HL-60 (cell line): ENCODE data around the gene TMEM121.

Source experiments
- CTCF ChIP-seq: IDR thresholded peaks from one replicate; pipeline ENCODE4 v1.5.1; 2011; ENCODE audit warnings: low read length, control low read depth, inconsistent platforms; ENCODE audit not compliant: insufficient read depth
- GABPA ChIP-seq: IDR thresholded peaks from 2 replicates; pipeline ENCODE4 v1.6.1; 2012; ENCODE audit warnings: low read depth
- POLR2AphosphoS5 ChIP-seq: IDR thresholded peaks from 2 replicates; pipeline ENCODE4 v1.6.1; 2012; ENCODE audit warnings: low read depth
- REST ChIP-seq: IDR thresholded peaks from 2 replicates; pipeline ENCODE4 v1.6.1; 2012; ENCODE audit warnings: low read depth; ENCODE audit not compliant: insufficient replicate concordance

DNA sequence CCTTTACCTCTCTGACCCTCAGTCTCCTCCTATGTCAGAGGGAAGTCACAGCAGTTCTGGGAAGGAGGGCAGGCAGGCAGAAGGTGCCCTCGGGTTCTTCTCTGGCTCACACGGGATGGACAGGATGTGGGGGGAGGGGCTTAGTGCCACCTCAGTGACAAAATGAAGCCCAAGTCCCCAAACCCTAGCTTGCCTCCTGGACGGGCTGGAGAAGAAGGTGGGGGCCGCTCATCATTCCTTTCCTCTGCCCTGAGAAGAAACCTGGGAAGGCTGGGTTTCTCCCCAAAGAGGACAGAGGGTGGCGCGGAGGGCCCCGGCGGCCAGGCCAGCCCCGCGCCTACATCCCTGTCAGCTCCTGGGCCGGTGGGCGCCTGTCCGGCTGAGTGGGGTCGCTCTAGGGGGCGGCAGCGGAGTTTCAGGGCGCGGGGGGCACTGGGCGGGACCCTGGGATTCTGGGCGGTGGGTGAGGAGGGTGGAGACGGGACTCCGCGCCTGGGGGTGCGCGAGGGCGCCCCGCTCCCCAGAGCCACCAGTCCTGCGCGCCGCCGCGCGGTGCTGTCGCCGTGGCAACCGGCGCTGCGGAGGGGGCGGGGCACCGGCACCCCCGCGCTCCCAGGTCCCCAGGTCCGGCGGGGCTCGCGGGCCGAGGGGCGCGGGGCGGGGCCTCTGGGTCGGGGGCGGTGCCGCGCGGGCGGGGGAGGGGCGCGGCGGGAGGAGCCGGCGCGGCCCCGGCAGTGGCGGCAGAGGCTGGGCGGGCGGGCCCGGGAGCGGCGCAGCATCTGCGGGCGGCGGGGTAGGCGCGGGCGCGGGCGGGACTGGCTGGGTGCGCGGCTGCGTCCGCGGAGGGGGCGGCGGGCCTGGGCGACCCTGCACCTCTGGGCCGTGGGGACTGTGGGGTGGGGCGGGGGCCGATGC lies at the start of gene TMEM121:
- no peak for TF ChIP-seq CTCF
- no peak for TF ChIP-seq REST
- no peak for TF ChIP-seq POLR2AphosphoS5
- TF ChIP-seq GABPA, result no peak
